ENCODE results near the gene TRIM33. TPM values are rescaled to one million over a fixed set of nuclear protein-coding genes. Genes with fewer than 3 reads are reported as not detected.

TRIM33 gene
- total and polyA plus RNA-seq, 2 of the 13 experiments (the other 11 are each of a cell fraction or from before 2014, with no cell fraction given) = 35.5 to 42.2 TPM

GRCh38 chr1:114346480-114347029 is 164.4 kb downstream of the TRIM33 start (continued):
- TF ChIP-seq ZMAT3 (CRISPR knock-in tag; conservative IDR thresholded peaks at IDR 0.05) (peak; percentile 64; the same call in 1 of the 2 replicates), SIN3A (IDR thresholded peaks at IDR 0.05; ENCODE audit: borderline replicate concordance, low read depth, low read length) (no peak), KLF11 (CRISPR knock-in tag; IDR thresholded peaks at IDR 0.05) (0 out of 2 replicates have a peak, but pooled peaks have one; percentile 40), ZNF225 (CRISPR knock-in tag; IDR thresholded peaks at IDR 0.05) (0 out of 2 replicates have a peak, but pooled peaks have one; percentile 32), CREB3 (CRISPR knock-in tag; IDR thresholded peaks at IDR 0.05) (no peak), PAF1 (CRISPR knock-in tag; IDR thresholded peaks at IDR 0.05) (no peak), CCAR2 (optimal IDR thresholded peaks at IDR 0.05; ENCODE audit: low read depth, low read length) (no peak), TRAFD1 (CRISPR knock-in tag; IDR thresholded peaks at IDR 0.05; ENCODE audit: borderline replicate concordance) (no peak; the same call in 1 of the 2 replicates), NFE2 (CRISPR knock-in tag; IDR thresholded peaks at IDR 0.05) (no peak), GPN1 (CRISPR knock-in tag; IDR thresholded peaks at IDR 0.05; ENCODE audit: borderline replicate concordance) (no peak), ZSCAN20 (CRISPR knock-in tag; IDR thresholded peaks at IDR 0.05; ENCODE audit: borderline replicate concordance) (no peak), NFIC (IDR thresholded peaks at IDR 0.05; ENCODE audit: low read length) (no peak), HNF4A (CRISPR knock-in tag; IDR thresholded peaks at IDR 0.05) (peak; percentile 25), FUBP1 (CRISPR knock-in tag; IDR thresholded peaks at IDR 0.05; ENCODE audit: borderline replicate concordance) (no peak), ZNF672 (CRISPR knock-in tag; IDR thresholded peaks at IDR 0.05) (0 out of 2 replicates have a peak, but pooled peaks have one; percentile 55), DBP (CRISPR knock-in tag; IDR thresholded peaks at IDR 0.05; ENCODE audit: not compliant biosample characterization) (no peak), ZNF747 (CRISPR knock-in tag; IDR thresholded peaks at IDR 0.05; ENCODE audit: borderline replicate concordance) (peak; percentile 87), ZFX (CRISPR knock-in tag; IDR thresholded peaks at IDR 0.05; ENCODE audit: low read depth) (peak; percentile 60; the same call in 1 of the 2 replicates), ELF1 (CRISPR knock-in tag; IDR thresholded peaks at IDR 0.05) (peak; percentile 60; the same call in 1 of the 2 replicates), ETV5 (CRISPR knock-in tag; IDR thresholded peaks at IDR 0.05; ENCODE audit: borderline replicate concordance) (peak; percentile 55; the same call in 1 of the 2 replicates), MTF2 (CRISPR knock-in tag; IDR thresholded peaks at IDR 0.05; ENCODE audit: borderline replicate concordance) (peak; percentile 94)
- TF ChIP-seq, protein P1, sequence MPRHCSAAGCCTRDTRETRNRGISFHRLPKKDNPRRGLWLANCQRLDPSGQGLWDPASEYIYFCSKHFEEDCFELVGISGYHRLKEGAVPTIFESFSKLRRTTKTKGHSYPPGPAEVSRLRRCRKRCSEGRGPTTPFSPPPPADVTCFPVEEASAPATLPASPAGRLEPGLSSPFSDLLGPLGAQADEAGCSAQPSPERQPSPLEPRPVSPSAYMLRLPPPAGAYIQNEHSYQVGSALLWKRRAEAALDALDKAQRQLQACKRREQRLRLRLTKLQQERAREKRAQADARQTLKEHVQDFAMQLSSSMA (CRISPR knock-in tag; IDR thresholded peaks at IDR 0.05) = 0 out of 2 replicates have a peak, but pooled peaks have one; percentile 29
- TF ChIP-seq, protein P2, sequence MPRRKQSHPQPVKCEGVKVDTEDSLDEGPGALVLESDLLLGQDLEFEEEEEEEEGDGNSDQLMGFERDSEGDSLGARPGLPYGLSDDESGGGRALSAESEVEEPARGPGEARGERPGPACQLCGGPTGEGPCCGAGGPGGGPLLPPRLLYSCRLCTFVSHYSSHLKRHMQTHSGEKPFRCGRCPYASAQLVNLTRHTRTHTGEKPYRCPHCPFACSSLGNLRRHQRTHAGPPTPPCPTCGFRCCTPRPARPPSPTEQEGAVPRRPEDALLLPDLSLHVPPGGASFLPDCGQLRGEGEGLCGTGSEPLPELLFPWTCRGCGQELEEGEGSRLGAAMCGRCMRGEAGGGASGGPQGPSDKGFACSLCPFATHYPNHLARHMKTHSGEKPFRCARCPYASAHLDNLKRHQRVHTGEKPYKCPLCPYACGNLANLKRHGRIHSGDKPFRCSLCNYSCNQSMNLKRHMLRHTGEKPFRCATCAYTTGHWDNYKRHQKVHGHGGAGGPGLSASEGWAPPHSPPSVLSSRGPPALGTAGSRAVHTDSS (CRISPR knock-in tag; conservative IDR thresholded peaks at IDR 0.05) = no peak
